ENCODE measurements around the gene CDCA8.

DNA sequence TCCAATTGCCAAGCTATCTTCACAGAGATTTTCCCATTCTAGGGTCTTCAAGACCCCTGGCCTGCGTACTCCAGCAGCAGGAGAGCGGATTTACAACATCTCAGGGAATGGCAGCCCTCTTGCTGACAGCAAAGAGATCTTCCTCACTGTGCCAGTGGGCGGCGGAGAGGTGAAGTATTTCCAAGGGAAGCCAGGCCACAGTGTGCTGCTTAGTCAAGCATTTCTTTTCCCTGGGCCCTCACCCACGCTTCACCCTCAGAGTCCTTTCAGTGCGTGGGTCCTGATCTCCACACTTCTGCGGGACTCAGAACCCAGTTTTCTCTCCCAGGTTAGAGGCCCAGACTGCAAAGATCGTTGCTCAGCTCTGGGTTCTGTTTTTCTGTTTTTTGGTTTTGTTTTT is 13.1 kb downstream of the CDCA8 start:
- TF ChIP-seq MAX (IDR thresholded peaks at IDR 0.05; ENCODE audit: low read depth, low read length): no peak
- TF ChIP-seq, protein P1, sequence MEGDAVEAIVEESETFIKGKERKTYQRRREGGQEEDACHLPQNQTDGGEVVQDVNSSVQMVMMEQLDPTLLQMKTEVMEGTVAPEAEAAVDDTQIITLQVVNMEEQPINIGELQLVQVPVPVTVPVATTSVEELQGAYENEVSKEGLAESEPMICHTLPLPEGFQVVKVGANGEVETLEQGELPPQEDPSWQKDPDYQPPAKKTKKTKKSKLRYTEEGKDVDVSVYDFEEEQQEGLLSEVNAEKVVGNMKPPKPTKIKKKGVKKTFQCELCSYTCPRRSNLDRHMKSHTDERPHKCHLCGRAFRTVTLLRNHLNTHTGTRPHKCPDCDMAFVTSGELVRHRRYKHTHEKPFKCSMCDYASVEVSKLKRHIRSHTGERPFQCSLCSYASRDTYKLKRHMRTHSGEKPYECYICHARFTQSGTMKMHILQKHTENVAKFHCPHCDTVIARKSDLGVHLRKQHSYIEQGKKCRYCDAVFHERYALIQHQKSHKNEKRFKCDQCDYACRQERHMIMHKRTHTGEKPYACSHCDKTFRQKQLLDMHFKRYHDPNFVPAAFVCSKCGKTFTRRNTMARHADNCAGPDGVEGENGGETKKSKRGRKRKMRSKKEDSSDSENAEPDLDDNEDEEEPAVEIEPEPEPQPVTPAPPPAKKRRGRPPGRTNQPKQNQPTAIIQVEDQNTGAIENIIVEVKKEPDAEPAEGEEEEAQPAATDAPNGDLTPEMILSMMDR (IDR thresholded peaks at IDR 0.05; ENCODE audit: low read depth, low read length): no peak
- TF ChIP-seq POLR2A (IDR thresholded peaks at IDR 0.05; ENCODE audit: extremely low read depth, insufficient read length): no peak
- no peak for TF ChIP-seq MYC (IDR thresholded peaks at IDR 0.05; ENCODE audit: low read depth, low read length)

All from NB4 (cell line).